HG02798 (cell line): Measurements from ENCODE around the gene COL5A1.

ENCODE experiments used
- ATAC-seq: cut with Tn5 transposase; IDR thresholded peaks from one replicate; pipeline ENCODE4 v1.9.1; 2021; ENCODE audit warnings: mild to moderate bottlenecking; ENCODE audit not compliant: unreplicated experiment, poor library complexity

The COL5A1 gene

DNA sequence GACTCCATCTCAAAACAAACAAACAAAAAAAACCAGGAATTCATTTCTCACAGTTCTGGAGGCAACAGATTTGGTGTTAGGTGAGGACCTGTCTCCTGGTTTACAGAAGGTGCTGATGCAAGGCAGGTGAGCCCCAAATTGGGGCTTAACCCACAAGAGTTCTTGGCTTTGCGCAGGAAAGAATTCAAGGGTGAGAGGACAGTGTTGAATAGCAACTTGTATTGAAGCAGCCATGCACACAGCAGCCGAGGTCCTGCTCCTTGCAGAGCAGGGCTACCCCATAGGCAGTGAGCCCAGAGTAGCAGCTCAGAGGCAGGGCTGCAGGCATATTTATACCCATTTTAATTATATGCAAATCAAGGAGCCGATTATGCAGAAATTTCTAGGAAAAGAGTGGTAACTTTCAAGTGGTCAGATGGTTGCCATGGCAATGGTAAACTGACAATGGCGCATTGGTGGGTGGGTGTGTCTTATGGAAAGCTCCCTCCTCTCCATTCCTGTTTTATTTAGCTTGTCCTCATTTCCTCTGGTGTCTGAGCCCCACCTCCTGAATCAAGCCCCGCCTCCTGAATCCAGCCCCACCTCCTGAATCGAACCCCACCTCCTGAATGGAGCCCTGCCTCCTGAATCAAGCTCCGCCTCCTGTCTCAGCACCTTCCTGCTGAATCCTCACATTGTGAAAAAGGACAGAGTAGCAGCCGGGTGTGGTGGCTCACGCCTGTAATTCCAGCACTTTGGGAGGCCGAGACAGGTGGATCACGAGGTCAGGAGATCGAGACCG, 34.5 kb upstream of the COL5A1 start:
- no peak for ATAC-seq

DNA sequence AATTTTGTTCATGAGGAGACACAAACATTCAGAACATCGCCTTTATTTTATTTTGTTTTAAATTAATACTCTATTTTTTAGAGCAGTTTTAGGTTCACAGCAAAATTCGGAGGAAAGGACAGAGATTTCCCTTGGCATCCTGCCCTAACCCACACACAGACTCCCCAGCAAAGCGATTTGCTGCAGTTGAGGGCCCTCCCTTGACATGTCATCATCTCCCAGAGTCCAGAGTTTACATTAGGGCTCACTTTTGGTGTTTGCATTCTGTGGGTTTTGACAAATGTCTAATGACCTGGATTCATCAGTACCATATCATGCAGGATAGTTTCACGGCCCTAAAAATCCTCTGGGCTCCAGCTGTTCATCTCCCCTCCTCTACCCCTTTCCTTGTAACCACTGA, 33.6 kb upstream of the COL5A1 start:
- no peak for ATAC-seq

DNA sequence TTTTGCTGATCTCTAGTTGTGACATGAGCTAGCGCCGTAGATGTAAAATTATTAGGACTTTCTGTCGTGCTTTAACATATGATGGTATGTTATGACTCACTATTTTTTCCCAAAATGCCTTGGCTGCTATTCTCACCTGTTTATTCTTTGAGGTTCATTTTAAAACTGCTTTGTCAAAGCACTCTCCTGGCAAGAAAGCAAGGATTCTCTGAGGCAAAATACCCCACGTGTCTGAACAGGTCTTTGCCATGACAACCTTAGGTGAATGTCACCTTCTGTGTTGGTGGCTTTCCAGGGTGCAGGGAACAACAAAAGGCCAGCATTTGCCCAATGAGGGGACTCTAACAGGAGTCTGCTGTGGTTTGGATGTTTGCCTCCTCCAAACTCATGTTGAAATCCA, 30.6 kb upstream of the COL5A1 start:
- no peak for ATAC-seq

DNA sequence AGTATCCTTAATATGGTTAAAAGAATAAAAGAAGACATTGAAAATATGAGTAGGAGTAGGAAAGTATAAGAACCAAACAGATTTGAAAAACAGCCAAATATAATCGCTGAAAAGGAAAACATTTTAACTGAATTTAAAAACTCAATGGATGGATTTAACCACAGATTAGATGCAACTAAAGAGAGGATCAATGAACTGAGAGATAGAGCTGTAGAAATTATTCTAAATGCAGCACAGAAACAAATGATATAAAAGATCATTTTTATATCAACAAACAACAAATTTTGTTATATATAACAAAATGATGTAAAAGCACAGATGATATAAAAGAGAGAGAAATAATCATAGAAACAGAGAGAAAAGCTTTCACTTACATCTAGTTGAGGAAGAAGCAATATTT, 29.3 kb upstream of the COL5A1 start:
- no peak for ATAC-seq

DNA sequence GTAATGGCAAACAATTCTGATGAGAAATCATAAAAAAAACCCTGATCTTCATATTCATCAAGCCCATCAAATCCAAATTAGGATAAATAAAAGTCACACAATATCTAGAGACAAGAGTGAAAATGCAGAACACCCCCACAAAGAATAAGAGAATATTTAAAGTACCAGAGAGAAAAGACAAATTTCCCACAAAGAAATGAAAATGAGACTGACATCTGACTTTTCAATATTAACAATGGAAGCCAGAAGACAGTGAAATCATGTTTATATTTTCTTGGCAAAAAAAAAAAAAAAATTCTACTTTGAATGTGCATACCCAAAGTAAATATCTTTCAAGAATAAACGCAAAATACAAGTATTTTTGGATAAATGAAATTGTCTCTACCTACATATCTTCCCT, 28.9 kb upstream of the COL5A1 start:
- no peak for ATAC-seq

DNA sequence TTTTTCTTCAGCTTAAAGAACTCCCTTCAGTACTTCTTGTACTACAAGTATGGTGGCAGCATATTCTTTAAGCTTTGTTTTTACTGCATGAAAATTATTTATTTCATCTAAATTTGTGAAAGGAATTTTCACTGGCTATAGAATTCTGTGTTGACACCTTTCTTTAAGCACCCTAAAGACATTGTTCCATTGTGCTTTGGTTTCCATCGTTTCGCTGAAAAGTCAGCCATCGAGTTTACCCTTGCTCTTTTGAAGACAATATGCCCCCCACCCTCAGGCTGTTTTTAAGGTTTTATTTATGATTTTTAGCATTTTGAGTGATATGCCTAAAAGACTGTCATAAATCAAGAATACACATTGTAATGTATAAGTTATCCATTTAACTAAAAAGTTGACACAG, 27.3 kb upstream of the COL5A1 start:
- ATAC-seq, result no peak

DNA sequence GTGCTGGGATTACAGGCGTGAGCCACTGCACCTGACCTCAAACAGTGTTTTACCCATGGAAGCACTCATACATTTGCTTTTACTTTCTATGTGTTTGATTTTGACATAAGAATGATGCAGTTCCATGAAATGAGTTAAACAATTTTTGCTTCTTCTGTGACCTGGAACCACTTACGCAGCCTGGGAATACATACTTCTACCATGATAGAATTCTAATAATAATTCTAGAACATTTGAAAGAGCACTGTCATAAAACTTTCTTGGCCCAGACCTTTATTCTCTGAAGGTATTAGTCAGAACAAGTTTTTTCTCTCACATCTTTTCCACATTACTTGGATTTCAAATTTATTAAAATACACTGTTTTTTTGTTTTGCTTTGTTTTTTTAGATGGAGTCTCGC, 25.3 kb upstream of the COL5A1 start:
- ATAC-seq, result no peak

DNA sequence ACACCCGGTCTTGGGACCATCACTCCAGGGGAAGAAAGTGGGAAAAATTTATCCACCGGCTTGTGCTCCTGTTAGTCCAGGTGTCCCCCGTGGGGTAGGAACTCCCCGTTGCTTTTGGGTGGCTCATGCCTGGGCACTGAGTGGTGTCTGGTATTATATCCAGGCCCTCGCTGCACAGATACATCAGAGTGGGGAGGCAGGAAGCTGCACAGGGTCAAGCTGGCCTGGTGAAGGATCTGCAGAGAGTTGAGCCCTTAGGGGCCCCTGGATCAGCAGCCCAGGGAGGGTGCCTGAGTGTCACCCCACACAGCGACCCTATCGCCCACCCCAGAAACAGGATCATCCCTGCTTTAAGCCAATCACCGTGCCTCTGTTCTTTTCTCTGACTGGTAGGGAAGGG, 24.4 kb upstream of the COL5A1 start:
- no peak for ATAC-seq

DNA sequence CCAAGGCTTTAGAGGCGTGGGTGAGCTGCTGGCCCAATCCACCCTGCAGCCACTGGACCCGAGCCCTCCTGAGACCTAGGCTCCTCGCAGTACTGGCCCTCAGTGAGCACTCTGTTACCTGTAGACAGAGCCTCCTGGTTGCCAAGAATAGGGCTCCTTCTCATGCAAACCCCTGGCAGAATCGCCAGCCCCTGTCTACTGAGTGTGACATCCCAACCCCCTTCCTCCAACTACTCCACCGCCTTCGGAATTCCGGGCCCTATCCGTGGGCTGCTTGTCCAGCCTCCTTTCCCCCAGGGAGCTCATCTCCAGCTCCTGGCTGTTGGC, 23.8 kb upstream of the COL5A1 start:
- no peak for ATAC-seq

DNA sequence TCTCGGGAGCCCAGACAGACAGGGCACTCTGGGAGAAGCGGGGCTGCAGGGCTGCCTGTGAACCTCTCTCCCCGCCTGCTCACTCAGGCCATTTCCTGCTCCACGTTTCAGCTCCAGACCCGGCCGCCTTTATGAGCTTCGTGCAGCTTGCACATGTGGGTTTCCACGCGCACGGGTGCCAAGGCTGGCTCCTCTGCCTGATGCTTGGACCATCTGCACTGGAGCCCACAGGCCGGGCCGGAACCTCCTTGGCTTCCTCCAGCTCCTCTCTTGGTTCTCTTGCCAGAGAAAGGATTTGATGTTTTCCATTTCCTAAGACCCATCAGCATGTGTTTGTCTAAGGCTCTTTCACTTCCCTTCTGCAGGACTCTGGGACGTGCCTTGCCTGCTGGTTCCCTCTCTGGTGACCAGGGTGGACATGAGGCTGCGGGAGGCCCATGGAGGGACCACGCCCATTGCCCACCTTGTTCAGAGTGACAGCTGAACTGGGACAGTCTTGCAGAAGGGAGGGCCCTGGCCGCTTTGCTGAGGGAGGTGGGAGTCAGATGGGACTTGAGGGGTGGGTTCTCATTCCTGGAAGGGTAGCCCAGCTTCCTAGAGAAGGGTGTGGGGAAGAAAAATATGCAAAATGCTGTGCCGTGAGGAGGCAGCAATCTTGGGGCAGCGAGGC, 23.3 kb upstream of the COL5A1 start:
- no peak for ATAC-seq

DNA sequence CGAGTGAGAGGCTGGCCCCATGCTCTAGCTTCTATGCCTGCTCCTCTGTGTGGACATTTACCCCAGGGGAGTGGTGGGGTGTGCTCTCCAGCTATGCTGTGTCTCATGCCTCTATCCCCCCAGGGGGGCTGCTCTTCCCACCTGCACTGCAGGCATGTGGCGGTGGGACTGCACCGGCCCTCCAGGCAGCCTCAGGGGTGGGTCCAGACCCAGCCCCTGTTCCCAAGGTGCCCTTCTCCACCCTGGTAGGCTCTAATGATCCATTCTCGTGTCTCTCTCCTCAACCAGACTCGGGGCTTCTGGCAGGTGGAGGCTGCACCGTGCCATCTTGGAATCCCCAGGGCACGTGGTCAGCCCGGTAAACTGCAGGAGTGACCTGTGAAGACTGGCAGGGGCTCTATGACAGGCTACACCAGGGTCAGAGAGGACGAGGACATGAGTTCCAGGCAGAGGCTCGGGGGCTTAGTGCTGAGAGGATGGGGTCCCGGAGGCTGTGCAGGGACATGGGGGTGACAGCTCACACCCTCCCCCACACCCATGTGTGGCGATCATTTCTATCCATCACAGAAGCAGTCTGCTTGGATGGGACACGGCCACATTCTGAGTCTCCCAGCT, 22.7 kb upstream of the COL5A1 start:
- no peak for ATAC-seq

DNA sequence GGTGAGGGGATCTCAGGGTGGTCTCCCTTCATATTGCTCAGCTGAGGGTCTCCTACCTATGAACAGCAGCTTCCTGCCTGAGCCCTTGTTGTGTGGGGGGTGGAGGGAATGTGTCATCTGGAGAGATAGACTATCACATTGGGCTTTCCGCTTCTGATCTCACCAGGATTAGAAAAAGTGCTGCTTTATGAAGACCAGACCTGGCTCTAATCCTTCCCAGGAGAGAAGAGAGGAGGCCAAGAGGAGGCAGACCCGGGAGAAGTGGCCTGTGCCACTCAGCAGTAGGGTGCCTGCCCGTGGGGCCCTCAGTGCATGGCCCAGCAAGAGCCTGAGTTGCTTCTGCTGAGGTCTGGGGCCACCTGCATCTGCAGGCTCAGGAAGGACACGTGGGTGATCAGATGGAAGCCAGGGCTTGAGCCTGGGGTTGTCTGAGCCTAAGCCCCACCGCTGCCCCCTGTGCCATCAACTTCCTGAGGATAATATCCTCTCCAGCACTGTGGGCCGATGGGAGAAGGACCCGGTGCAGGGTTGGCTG, 22.1 kb upstream of the COL5A1 start:
- no peak for ATAC-seq

DNA sequence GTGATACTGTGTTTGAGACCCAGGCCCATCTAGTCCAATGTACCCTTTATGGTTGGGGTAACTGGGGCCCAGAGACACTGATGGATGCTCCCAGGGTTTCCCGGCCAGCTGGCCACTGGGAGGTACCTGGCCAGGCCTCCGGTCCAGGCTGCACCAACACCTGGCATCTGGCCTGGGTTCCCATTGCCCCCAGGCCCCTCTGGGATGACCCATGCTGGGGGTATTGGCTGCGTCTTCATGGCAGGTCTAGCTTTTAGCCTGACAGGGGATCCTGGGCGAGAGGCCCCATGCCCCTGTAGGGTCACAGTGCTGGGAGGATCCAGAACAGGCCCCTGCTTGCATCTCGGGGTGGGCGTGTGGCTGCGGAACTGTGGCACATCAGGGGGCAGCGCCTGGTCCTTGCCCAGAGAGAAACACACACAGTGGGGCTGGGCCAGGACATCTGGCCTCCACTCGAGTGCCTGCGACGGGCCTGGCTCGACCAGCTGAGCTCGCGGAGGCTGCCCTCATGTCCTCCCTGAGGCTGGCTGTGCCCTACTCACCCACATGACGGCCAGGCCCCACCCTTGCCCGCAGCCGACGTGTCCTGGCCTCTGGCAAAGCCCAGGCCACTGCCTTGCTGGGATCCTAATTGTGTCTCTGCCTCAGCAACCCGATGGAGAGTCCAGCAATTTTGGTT, 21.5 kb upstream of the COL5A1 start:
- ATAC-seq, result no peak

DNA sequence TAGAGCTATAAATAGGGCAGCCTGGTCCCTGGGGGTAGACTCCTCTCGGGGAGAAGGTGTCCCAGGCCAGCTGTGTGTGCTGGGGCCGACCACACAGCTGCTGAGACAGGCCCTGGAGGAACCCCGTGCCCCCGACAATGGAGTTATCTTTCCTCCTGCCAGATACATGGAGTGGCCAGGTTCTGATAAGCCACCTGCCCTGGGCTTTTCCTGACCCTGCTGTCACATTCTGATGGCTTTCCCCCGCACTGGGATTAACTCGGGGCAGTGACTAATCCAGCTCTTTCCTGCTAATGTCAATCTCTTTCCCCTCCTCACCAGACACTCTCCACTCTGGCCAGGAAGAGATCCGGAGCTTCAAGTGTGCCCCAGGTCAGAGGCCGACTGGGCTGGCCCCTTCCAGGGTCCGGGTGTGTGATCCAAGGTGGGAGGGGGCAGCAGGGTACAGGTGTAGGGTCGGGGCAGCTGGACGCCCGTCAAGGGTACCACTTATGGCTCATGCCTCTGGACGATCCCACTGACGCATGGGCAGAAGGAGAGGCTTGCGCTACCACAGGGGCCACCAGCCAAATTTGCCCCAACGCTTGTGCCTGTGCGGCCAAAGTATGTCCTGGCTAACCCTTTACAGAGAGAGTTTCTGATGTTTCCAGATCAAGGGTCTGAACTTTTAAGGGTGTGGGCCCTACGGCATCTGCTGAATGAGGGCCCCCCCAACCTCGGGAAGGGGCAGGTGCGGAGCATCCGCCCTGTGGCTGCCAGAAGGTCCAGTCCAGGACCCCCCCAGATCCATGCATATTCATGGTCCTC, 20.6 kb upstream of the COL5A1 start:
- no peak for ATAC-seq

DNA sequence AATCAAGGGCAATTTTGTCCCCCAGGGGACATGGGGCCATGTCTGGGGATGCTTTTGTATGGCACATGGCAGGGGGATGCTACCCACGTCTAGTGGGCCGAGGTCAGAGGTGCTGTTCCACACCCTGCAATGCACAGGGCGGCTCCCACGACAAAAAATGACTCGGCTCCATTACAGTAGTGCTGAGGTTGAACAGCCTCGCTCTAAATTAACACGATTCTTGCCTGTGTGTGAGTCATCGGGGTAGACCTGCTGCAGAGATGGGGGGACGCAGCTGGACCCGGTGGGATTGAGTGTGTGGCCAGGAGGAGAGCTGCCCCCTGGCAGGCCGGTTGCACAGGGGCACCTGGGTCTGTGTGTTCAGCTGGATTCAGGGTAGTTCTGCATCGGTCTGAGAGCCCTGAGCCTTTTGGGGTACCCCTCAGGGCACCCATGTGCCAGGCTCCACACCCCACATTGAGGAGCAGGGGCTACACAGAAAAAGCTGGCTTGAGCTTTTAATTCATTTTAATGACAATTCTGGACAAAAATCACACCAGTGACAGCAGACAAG, 20.0 kb upstream of the COL5A1 start:
- ATAC-seq, result no peak

DNA sequence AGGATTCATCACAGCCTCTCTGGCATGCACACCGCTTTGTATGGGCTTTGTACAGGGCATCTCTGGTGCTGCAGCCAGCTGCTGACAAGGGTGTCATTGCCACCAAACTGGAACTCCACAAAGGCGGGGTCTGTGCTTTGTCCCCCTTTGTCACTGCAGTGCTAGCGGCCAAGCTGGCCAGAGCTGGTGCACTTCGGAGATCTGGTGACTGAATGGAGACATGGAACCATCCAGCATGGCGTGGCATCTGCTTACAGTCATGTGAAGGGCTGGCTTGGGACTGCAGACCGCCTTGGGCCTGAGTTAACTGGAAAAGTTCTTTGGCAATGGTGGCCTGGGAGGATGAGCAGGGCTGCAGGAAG, 18.7 kb upstream of the COL5A1 start:
- ATAC-seq, result no peak

DNA sequence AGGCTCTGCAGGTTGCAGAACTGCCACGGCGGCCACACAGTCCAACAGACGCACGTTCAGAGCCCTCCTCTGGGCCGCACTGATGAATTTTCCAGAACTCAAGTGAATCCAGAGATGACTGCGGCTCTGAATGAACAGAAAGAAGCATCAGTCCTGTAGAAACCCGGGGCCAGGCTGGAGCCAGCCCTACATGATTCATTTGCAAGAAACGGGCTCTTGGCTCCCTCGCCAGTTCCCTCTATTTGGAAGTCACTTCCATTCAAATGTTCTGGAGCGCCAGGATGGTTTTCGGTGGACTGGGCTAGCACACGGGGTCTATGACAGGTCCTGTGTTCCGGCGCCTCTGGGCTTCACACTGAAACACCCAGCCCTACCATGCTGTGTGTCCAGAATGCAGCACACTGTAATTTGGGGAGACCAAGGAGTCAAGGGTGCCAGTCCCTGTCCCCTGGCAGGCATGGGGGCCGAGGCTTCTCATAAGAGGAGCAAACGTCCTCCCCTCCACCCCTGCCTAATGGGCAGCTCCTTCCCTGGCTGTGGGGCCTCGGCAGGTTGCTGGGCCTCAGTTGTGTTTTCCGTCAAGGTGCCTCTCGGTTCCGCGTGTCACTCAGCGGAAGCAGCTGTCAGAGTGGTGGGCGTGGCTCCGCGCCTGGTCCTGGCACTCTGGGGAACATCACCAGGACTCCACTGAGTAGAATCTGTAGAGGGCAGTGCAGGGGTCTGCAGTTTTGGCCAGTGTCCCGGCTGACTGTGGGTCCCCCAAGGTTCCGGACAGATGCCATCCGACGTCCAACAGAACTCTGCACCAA, 18.1 kb upstream of the COL5A1 start:
- no peak for ATAC-seq

DNA sequence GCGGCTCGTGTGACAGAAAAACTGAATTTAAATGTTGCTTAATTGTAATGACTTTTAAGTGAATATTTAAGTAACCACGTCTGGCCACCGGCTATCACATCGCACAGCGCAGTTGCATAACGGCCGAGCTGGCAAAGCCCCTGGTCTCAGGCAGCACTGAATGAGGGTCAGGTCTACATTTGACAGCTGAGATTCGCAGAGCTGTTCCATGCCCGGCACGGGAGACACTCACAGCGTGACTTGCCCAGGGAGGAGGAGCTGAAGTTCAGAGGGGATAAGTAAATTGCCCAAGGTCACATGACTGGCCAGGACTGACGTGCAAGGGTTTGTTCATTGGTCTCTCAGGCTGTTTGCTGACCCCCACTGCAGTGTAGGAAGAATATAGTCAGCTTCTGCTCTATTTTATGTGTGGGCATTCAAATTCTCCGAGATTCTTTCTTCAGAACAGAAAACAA, 17.4 kb upstream of the COL5A1 start:
- no peak for ATAC-seq

DNA sequence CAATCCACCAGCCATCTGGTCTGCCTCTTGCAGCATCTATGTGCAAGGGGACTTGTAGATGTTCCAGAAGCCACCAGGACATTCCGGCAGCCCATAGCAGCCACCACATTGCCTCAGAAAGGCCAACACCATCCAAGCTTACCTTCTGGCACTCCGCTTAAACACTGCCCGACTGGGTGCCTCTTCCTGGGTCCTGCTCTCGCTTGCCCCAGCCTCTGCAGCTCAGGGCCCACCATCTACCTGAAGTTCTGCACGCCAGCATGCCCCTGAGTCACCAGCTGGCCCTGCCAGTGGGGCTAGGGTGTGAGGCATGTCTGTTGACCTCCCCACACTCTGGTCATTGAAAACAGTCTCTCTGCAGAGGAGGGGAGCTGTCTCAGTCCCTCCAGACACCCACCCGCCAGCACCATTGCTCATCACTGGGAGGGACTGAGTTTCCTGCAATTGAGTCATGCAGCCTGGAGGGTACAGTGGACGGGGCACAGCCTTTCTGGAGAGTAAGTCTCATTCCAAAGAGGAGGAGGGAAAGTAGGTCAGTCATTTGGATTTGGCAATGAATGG, 16.9 kb upstream of the COL5A1 start:
- no peak for ATAC-seq
